ENCODE data around the gene SYNPO. TPM values are rescaled to one million over a fixed set of nuclear protein-coding genes. Genes with fewer than 3 reads are reported as not detected.

Gene SYNPO
- total RNA-seq, 2 donors from 2014 or later: 4.2 to 4.5 TPM

GRCh38 chr5:150632305-150633160, 7.9 kb upstream of the SYNPO start:
- Mint-ChIP-seq H3K9me3 (no peaks in the 10 kb centered on the region), H3K27me3 (ENCODE audit: insufficient read depth) (peaks cover 3% of the 10 kb centered on the region), H3K27ac (no peak overlapping the region), H3K4me3 (no peak overlapping the region), H3K36me3 (ENCODE audit: low read depth) (no peaks in the 10 kb centered on the region), H3K4me1 (peaks cover 6% of the 10 kb centered on the region)
- Histone ChIP-seq H3K4me1 (ENCODE audit: control insufficient read depth, insufficient read depth, low read length) (no peaks in the 10 kb centered on the region), H3K27ac (ENCODE audit: low read depth, low read length) (no peak overlapping the region), H3K36me3 (ENCODE audit: control insufficient read depth, insufficient read depth, low read length) (no peaks in the 10 kb centered on the region), H3K4me3 (ENCODE audit: low read length) (no peak overlapping the region), H3K9ac (ENCODE audit: extremely low read depth, low read length, poor library complexity, severe bottlenecking) (no peak overlapping the region), H3K27me3 (ENCODE audit: control insufficient read depth, insufficient read depth, low read length, poor library complexity, severe bottlenecking) (no peaks in the 10 kb centered on the region), H3K9me3 (ENCODE audit: control insufficient read depth, low read length) (no peaks in the 10 kb centered on the region)
- 77 to 83% methylated on average over 7 to 9 of the region's 10 CpGs for WGBS, 2 experiments (ENCODE audit: insufficient coverage in 1 of 2, insufficient read length in 1 of 2)
- no peak for TF ChIP-seq CTCF (conservative IDR thresholded peaks at IDR 0.05)
- no peak for DNase-seq

GRCh38 chr5:150633429-150633828, 7.0 kb upstream of the SYNPO start:
- Mint-ChIP-seq H3K27ac (no peak overlapping the region), H3K36me3 (ENCODE audit: low read depth) (no peaks in the 10 kb centered on the region), H3K9me3 (no peaks in the 10 kb centered on the region), H3K27me3 (ENCODE audit: insufficient read depth) (peaks cover 3% of the 10 kb centered on the region), H3K4me3 (no peak overlapping the region), H3K4me1 (peaks cover 11% of the 10 kb centered on the region)
- no peak overlapping the region for H3K4me3 ChIP-seq (ENCODE audit: low read length)
- no peak overlapping the region for H3K9ac ChIP-seq (ENCODE audit: extremely low read depth, low read length, poor library complexity, severe bottlenecking)
- H3K27ac ChIP-seq (ENCODE audit: low read depth, low read length): no peak overlapping the region
- TF ChIP-seq CTCF (conservative IDR thresholded peaks at IDR 0.05): no peak
- DNase-seq: no peak
- WGBS, 2 experiments (ENCODE audit: insufficient coverage in 1 of 2, insufficient read length in 1 of 2): 95 to 97% methylated on average over 2 of the region's 2 CpGs
- H3K4me1 ChIP-seq (ENCODE audit: control insufficient read depth, insufficient read depth, low read length): peaks cover under 1% of the 10 kb centered on the region
- H3K27me3 ChIP-seq (ENCODE audit: control insufficient read depth, insufficient read depth, low read length, poor library complexity, severe bottlenecking): no peaks in the 10 kb centered on the region
- no peaks in the 10 kb centered on the region for H3K36me3 ChIP-seq (ENCODE audit: control insufficient read depth, insufficient read depth, low read length)
- no peaks in the 10 kb centered on the region for H3K9me3 ChIP-seq (ENCODE audit: control insufficient read depth, low read length)

DNA sequence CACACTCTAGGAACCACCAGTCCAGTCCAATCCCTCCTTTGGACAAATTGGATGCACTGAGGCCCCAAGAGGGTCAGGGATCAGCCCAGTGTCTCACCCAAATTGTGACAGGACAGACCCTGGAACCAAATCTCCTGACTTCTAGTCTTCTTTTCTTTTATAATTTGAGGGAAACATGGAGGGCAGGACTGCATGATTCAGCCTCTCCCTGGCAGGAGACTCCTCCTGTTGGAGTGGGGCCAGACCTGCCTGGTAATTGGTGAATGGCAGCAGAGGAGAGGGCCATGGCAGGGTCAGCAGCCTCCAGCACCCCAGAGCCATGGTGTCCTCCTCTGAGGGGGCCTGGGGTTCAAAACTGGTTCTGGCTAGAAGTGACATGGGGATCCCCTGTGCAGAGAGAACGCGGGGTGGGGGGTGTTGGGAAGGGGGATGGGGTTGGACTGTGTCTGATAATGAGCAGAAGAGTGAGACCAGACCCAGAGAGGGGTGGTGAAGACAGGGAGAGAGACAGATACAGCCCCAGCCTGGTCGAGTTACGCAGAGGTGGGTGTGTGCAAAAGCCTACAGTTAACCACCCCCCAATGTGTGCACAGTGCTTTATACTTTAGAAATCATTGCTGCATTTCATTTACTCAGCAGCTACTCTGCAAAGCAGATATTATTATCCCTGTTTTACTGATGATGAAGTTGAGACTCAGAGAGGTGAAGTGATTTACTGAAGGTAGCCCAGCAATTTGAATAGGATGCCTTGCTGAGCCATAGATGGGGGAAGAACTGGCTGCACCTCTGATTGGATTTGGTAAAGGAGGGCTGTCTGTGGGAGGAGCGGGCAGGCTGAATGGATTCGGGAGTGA, 3.8 kb upstream of the SYNPO start:
- Mint-ChIP-seq H3K27me3 (ENCODE audit: insufficient read depth) (peaks cover 3% of the 10 kb centered on the region), H3K27ac (no peak overlapping the region), H3K9me3 (no peaks in the 10 kb centered on the region), H3K4me3 (no peak overlapping the region), H3K36me3 (ENCODE audit: low read depth) (no peaks in the 10 kb centered on the region), H3K4me1 (peaks cover 43% of the 10 kb centered on the region)
- peaks cover 27% of the 10 kb centered on the region for H3K4me1 ChIP-seq (ENCODE audit: control insufficient read depth, insufficient read depth, low read length)
- DNase-seq: no peak
- no peak overlapping the region for H3K9ac ChIP-seq (ENCODE audit: extremely low read depth, low read length, poor library complexity, severe bottlenecking)
- H3K36me3 ChIP-seq (ENCODE audit: control insufficient read depth, insufficient read depth, low read length): no peaks in the 10 kb centered on the region
- no peaks in the 10 kb centered on the region for H3K9me3 ChIP-seq (ENCODE audit: control insufficient read depth, low read length)
- no peaks in the 10 kb centered on the region for H3K27me3 ChIP-seq (ENCODE audit: control insufficient read depth, insufficient read depth, low read length, poor library complexity, severe bottlenecking)
- H3K4me3 ChIP-seq (ENCODE audit: low read length): no peak overlapping the region
- H3K27ac ChIP-seq (ENCODE audit: low read depth, low read length): no peak overlapping the region
- 77 to 80% methylated on average over 2 to 6 of the region's 6 CpGs for WGBS, 2 experiments (ENCODE audit: insufficient coverage in 1 of 2, insufficient read length in 1 of 2)
- no peak for TF ChIP-seq CTCF (conservative IDR thresholded peaks at IDR 0.05)
